ENCODE measurements around the gene ATAD3C.
"Not testable (repeated sequence)": the region's sequence is repeated elsewhere in the genome, so short reads cannot be mapped to it uniquely, and the experiment has no call there.

Gene ATAD3C

GRCh38 chr1:1403653-1404052 lies 45.8 kb upstream of the ATAD3C start:
- TF ChIP-seq CTCF (IDR thresholded peaks at IDR 0.05; ENCODE audit: control insufficient read depth, extremely low read depth, insufficient read depth) = no peak
- no peak for DNase-seq (ENCODE audit: low read depth)

GRCh38 chr1:1406101-1406820 lies 43.2 kb upstream of the ATAD3C start:
- H3K4me3 ChIP-seq (ENCODE audit: low read depth, low read length) = peak overlapping the region; percentile 98
- DNase-seq (ENCODE audit: low read depth) = no peak
- no peak for TF ChIP-seq CTCF (IDR thresholded peaks at IDR 0.05; ENCODE audit: control insufficient read depth, extremely low read depth, insufficient read depth)

More at GRCh38 chr1:1403653-1404052, 45.8 kb upstream of the ATAD3C start:
- H3K4me3 ChIP-seq (ENCODE audit: low read depth, low read length) = no peak overlapping the region

- TF ChIP-seq CTCF (IDR thresholded peaks at IDR 0.05; ENCODE audit: control insufficient read depth, extremely low read depth, insufficient read depth) = no peak
- H3K4me3 ChIP-seq (ENCODE audit: low read depth, low read length) = peak within 1 kb of the TSS; percentile 98
- DNase-seq (ENCODE audit: low read depth) = peak; percentile 64
Measured at GRCh38 chr1:1406821-1407635, 42.5 kb upstream of the ATAD3C start, which contains the start of gene MRPL20. Gene MRPL20, minus strand, starts transcription at chr1:1407293. Its CDS starts 76 bp downstream, at chr1:1407217.

GRCh38 chr1:1407636-1408318 lies 41.7 kb upstream of the ATAD3C start:
- no peak for TF ChIP-seq CTCF (IDR thresholded peaks at IDR 0.05; ENCODE audit: control insufficient read depth, extremely low read depth, insufficient read depth)
- H3K4me3 ChIP-seq (ENCODE audit: low read depth, low read length) = peak overlapping the region; percentile 98
- no peak for DNase-seq (ENCODE audit: low read depth)

- H3K4me3 ChIP-seq (ENCODE audit: low read depth, low read length); DNase-seq (ENCODE audit: low read depth): not testable (repeated sequence)
Measured at GRCh38 chr1:1410238-1410637, 39.3 kb upstream of the ATAD3C start.

- H3K4me3 ChIP-seq (ENCODE audit: low read depth, low read length) = no peak overlapping the region
- TF ChIP-seq CTCF (IDR thresholded peaks at IDR 0.05; ENCODE audit: control insufficient read depth, extremely low read depth, insufficient read depth) = no peak
- DNase-seq (ENCODE audit: low read depth) = no peak
Measured at GRCh38 chr1:1411626-1412025, 37.9 kb upstream of the ATAD3C start.

- DNase-seq (ENCODE audit: low read depth); H3K4me3 ChIP-seq (ENCODE audit: low read depth, low read length): not testable (repeated sequence)
Measured at GRCh38 chr1:1412311-1412902, 37.1 kb upstream of the ATAD3C start.

Data from LNCaP clone FGC (cell line).